GM20000 (cell line): Measurements from ENCODE around the gene FAM3A.
A peak's percentile ranks its signal among the peaks of the same experiment; 100 is the strongest.

Experiments used
- DNase-seq: peaks from one replicate; pipeline ENCODE4 v3.0.0; 2012; ENCODE audit warnings: low spot score
- TF ChIP-seq, protein P1 (sequence below): IDR thresholded peaks from 2 replicates; pipeline ENCODE4 v1.5.1; 2012; ENCODE audit warnings: mild to moderate bottlenecking, control low read depth; ENCODE audit errors: extremely low read depth, missing control alignments

Gene FAM3A

DNA sequence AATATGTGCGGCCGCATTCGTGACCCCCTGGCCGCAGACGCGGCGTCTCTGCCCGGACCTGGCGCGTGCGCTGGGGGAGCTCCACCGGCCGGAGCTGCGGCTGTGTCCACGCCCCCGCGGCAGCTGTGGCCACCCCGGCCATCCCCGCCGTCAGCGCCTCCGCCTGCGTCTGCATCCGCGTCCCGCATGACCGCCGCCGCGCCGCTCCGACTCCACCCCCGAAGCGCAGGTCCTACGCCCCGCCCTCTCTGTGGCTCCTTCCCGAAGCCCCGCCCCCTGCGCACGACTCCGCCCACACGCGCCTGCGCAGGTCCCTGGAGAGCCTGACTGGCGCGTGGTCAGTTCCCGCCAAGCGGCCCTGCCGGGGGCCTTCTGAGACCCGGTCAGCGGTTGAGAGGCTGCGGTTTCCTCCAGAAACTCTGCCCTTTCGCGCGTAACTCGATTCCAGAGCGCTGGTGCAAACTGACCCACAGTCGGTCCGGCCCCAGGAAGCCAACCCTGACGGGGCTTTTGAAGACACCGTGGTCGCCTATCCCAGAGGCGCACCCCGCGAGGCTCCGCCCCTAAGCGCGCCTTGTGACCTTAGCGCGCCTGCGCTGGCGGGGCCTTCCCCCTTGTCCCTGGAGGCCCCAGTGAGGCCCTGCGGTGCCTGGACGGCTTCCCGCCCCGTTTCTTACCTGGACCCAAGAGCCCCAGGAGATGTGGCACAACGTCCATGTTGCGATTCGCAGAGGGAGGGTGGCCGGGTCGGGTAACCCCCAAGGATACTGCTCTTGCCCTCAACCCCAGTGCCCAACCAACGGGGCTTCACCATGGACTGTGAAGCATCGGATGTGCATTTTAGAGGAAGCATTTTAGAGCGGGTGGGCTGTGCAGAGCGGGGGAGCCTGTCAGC is 37.1 kb downstream of the FAM3A start, which contains the start of gene LAGE3:
TSS of gene LAGE3 (minus strand) at position 554 of the 895 bp plus-strand sequence. CDS start at position 188, 366 bp downstream.
- DNase-seq = peak; percentile 94
- TF ChIP-seq, protein P1, sequence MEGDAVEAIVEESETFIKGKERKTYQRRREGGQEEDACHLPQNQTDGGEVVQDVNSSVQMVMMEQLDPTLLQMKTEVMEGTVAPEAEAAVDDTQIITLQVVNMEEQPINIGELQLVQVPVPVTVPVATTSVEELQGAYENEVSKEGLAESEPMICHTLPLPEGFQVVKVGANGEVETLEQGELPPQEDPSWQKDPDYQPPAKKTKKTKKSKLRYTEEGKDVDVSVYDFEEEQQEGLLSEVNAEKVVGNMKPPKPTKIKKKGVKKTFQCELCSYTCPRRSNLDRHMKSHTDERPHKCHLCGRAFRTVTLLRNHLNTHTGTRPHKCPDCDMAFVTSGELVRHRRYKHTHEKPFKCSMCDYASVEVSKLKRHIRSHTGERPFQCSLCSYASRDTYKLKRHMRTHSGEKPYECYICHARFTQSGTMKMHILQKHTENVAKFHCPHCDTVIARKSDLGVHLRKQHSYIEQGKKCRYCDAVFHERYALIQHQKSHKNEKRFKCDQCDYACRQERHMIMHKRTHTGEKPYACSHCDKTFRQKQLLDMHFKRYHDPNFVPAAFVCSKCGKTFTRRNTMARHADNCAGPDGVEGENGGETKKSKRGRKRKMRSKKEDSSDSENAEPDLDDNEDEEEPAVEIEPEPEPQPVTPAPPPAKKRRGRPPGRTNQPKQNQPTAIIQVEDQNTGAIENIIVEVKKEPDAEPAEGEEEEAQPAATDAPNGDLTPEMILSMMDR = no peak

DNA sequence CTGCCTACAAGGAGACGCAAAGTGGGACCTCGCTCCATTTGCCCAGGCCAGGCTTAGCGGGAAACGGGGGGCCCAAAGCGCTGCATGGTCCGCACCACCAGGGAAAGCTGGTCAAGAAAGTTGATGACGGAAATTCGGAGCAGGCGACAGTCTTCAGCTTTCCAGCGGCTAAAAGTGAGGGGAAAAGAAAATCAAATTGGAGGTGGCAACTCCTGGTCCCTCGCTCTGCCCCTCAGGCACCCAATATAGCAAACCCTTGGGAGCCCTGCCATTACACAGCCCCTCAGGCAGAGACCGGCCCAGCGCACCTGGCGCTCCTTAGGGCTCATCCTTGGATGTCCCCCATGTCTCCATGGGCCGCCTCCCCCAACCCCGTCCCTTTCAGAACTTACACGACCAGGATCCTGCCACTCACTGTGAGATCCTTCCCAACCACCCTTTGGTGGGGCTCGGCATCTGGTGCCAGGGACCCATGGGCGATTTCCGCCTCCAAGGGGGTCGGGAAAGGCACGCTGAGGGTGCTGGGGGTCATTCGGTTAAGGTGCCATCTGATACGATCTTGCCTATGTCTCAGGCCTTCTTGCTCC is 38.0 kb downstream of the FAM3A start:
- no peak for DNase-seq

GRCh38 chrX:154476821-154477220 is 39.2 kb downstream of the FAM3A start:
- TF ChIP-seq, protein P1 = no peak
- DNase-seq = no peak

More for the DNA sequence above, 38.0 kb downstream of the FAM3A start:
- TF ChIP-seq, protein P1 = no peak

DNA sequence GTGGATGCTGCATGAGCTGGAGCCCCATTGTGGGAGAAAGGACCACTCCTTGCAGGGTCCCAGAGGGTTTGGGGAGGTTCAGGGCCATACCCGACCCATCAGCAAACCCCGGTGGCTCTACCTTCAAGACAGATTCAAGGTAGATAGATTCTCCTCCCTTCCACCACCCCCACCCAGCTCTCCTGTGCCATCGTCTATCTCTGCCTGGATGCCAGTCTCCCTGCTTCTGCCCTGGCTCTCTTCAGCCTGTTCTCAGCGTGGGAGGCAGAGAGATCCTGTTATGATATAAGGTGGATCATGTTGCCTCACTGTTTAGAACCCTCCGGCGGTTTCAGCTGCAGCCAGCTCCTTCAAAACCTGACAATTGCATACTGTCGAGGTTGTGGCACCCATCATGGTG is 42.3 kb downstream of the FAM3A start:
- DNase-seq = no peak
- TF ChIP-seq, protein P1 = no peak

DNA sequence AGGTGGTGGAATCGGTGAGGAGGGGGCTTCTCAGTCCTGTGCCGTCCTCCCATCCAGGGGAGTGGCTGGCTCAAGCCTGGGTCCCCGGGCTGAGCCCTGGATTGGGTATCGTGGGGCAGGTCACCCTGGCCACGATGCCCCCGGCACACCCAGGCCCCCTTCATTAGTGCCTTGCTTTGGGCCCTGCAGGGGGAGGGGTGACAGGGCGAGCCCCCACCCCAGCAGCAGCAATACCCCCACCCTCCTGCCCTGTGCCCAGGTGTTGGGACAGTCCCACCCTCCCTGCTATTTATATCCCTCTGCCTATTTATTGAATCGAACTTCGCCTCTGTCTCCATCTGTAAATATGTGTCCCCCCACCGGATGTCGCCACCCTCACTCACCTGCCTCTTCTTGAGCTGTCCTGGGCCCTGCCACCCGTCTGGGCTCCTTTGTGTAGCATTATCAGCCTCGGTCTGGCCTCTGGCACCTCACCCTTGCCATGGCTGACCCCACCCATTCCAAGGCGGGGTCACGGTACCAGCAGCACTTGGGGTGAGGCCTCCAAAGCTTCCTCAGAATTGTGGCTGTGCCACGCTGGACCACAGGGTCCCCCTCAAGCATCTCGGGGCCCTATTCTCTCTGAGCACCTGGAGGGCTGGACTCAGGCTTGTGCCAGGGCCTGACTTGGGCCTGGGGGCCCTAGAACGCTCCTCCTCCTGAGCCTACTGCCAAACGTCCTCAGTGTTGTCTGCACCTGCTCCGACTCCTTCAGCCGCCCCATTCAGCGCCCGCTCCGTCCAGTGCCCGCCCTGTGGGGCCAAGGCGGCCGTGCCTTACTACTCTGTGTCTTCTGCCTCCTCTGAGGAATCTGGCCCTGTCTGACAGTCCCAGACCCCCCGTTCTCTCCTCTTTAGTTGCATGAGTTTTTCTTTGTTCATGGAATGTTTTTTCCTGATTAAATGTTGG is 43.1 kb downstream of the FAM3A start:
- TF ChIP-seq, protein P1 = no peak
- no peak for DNase-seq

DNA sequence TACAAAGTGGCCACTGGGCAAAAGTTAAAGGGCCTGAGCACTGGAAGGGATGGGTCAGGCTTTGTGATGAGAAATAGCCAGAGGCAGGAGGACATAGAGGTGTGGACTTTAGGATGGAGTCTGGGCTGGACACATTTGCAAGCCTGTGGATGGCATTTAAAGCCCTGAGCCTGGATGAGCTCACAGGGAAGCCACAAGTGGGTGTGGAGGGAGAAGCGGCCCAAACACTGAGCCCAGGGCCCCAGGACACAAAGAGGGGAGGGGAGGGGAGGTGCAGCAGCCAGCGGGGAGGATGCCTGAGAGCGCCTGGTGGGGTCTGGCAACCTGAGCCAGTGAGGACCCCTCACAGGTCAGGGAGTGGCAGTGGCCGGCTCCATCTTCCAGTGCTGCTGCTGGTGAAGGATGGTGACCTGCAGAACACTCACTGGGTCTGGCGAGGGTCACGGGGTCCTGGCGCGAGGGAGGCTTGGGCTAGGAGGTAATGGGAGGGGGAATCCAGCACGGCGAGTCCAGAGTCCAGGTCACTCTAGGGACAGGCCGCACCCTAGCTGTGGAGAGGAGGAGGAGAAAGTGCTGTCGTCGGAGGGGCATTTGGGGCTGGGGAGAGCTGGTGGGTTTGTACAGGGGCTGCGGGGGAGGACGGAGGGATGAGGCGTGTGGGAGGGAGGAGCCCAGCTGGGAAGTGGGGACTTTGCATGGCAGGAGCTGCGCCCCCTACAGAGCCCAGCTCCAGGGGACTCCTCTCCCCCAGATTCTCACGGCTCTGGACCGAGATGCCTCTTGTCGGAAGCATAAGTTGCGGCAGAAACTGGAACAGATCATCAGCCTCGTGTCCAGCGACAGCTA is 44.0 kb downstream of the FAM3A start:
- TF ChIP-seq, protein P1 = no peak
- no peak for DNase-seq
